Thoracic aorta (tissue), 2 donors: ENCODE results near the gene EIF2B4. TPM values are rescaled to one million over a fixed set of nuclear protein-coding genes. Genes with fewer than 3 reads are reported as not detected.
A peak's percentile ranks its signal among the peaks of the same experiment; 100 is the strongest.

ENCODE experiments used
- ATAC-seq: fragments of 150-250 bp; one replicate; pipeline ENCODE4 v1.8.0; 2017; ENCODE audit warnings: low read depth; ENCODE audit not compliant: insufficient number of reproducible peaks, low FRiP score
- DNase-seq: peaks from one replicate; pipeline ENCODE4 v3.0.0-alpha.2; 2020; ENCODE audit warnings: low spot score
- H3K27ac ChIP-seq, 2 donors: fragments of 200-600 bp; sonication (generic); 1 replicate in 1 of 2; 2 replicates in 1 of 2; pipeline ENCODE4 v1.5.1; 2016; ENCODE audit warnings: mild to moderate bottlenecking in 2 of 2, moderate library complexity in 2 of 2
- H3K27me3 ChIP-seq: fragments of 200-600 bp; sonication (generic); replicated peaks from 2 replicates; pipeline ENCODE4 v1.6.0; 2016; ENCODE audit warnings: mild to moderate bottlenecking; ENCODE audit not compliant: insufficient read depth
- H3K36me3 ChIP-seq: fragments of 200-600 bp; sonication (generic); one replicate; pipeline ENCODE4 v1.5.1; 2016
- H3K4me1 ChIP-seq, 2 donors: fragments of 200-600 bp; sonication (generic); 1 replicate in 1 of 2; 2 replicates in 1 of 2; pipeline versions ENCODE4 v1.5.1 to v1.6.0; 2016; ENCODE audit warnings: low read depth in 2 of 2, mild to moderate bottlenecking in 1 of 2; ENCODE audit not compliant: control insufficient read depth in 1 of 2
- H3K4me3 ChIP-seq: fragments of 200-600 bp; sonication (generic); 2 replicates; pipeline ENCODE4 v1.5.1; 2016; ENCODE audit warnings: mild to moderate bottlenecking
- H3K9me3 ChIP-seq: fragments of 200-600 bp; sonication (generic); 2 replicates; pipeline ENCODE4 v1.5.1; 2016
- total RNA-seq, 2 donors: library from RNA; depleted of rRNA; stranded (reverse); fragments of >200 nt; gene quantifications; one replicate each; pipeline versions ENCODE4 v1.1.0 to v1.2.3, GENCODE V29; 2016
- TF ChIP-seq, protein P1 (sequence below): fragments of 200-600 bp; sonication (generic); IDR thresholded peaks from one replicate; pipeline ENCODE4 v1.5.1; 2019; ENCODE audit warnings: antibody characterized with exemption

Gene EIF2B4
- total RNA-seq, 2 donors from 2014 or later, result 31.5 to 55.4 TPM

DNA sequence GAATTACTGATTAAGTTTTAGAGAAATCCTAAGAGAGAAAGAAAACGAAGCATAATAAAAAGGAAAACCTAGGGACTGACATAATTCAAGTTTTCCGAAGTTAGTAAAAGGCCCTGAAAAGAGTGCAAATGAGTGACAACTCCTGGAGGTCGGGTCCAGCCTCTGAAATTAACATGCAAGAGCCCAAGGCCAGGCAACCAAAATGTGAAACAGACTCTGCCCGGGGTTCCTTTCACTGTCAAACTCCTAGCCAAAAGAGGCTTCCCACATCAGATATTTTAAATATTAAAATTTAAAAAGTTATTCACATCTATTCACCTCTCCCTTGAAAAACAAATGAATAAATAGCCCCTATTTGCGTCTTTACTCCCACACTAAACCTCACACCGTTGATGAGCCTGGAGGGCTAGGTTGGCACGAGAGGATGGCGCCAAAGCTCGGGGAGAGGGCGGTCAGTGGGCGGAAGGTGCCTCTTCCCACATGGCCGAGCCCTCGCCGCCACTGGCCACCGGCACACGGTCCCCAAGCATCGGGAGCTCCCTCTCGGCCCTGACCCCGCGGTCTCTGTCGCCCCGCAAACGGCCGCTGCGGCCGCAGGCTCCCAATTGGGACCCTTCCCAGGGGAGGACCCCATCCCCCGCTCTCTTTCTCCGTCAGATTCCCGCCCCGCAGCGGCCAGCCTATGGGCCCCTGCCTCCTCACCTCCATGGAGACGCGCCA is 38.6 kb upstream of the EIF2B4 start:
- DNase-seq, result no peak
- no peak for ATAC-seq
- peak overlapping the region; percentile 85 for H3K4me3 ChIP-seq
- TF ChIP-seq, protein P1, sequence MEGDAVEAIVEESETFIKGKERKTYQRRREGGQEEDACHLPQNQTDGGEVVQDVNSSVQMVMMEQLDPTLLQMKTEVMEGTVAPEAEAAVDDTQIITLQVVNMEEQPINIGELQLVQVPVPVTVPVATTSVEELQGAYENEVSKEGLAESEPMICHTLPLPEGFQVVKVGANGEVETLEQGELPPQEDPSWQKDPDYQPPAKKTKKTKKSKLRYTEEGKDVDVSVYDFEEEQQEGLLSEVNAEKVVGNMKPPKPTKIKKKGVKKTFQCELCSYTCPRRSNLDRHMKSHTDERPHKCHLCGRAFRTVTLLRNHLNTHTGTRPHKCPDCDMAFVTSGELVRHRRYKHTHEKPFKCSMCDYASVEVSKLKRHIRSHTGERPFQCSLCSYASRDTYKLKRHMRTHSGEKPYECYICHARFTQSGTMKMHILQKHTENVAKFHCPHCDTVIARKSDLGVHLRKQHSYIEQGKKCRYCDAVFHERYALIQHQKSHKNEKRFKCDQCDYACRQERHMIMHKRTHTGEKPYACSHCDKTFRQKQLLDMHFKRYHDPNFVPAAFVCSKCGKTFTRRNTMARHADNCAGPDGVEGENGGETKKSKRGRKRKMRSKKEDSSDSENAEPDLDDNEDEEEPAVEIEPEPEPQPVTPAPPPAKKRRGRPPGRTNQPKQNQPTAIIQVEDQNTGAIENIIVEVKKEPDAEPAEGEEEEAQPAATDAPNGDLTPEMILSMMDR, result no peak
- peaks cover 5% of the 10 kb centered on the region for H3K36me3 ChIP-seq
- no peaks in the 10 kb centered on the region for H3K9me3 ChIP-seq
- H3K27me3 ChIP-seq, result no peaks in the 10 kb centered on the region
- peak overlapping the region; percentile 78 to 85 for H3K27ac ChIP-seq
- peaks cover 13 to 18% of the 10 kb centered on the region in 2 donors for H3K4me1 ChIP-seq

DNA sequence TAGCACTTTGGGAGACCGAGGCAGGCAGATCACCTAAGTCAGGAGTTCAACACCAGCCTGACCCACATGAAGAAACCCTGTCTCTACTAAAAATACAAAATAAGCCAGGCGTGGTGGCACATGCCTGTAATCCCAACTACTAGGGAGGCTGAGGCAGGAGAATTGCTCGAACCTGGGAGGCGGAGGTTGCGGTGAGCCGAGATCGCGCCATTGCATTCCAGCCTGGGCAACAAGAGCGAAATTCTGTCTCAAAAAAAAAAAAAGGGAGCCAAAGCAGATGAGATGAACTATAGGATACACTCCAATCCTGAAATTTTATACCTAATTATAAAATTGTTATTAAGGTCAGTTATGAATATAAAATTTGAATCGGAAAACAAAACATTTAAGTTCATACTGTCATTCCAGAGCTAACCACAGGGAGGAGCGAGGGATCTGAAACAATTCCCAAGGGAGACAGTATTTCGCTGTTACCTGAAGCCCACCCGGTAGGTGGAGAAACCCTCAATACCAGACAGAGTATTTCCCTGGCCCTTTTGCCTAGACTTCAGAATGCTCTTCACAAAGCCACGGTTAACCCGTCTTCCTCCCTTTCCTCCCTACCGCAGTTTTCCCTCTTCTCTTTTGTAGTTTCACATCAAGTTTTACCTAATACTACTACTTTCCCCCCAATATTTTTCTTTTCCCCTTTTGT is 37.8 kb upstream of the EIF2B4 start:
- H3K27ac ChIP-seq, result no peak overlapping the region
- H3K27me3 ChIP-seq, result no peaks in the 10 kb centered on the region
- peak overlapping the region; percentile 85 for H3K4me3 ChIP-seq
- DNase-seq (no peak), ATAC-seq (no peak)
- peaks cover 5% of the 10 kb centered on the region for H3K36me3 ChIP-seq
- TF ChIP-seq, protein P1, result peak; percentile 52
- H3K4me1 ChIP-seq, result peaks cover 13 to 18% of the 10 kb centered on the region in 2 donors
- H3K9me3 ChIP-seq, result no peaks in the 10 kb centered on the region

DNA sequence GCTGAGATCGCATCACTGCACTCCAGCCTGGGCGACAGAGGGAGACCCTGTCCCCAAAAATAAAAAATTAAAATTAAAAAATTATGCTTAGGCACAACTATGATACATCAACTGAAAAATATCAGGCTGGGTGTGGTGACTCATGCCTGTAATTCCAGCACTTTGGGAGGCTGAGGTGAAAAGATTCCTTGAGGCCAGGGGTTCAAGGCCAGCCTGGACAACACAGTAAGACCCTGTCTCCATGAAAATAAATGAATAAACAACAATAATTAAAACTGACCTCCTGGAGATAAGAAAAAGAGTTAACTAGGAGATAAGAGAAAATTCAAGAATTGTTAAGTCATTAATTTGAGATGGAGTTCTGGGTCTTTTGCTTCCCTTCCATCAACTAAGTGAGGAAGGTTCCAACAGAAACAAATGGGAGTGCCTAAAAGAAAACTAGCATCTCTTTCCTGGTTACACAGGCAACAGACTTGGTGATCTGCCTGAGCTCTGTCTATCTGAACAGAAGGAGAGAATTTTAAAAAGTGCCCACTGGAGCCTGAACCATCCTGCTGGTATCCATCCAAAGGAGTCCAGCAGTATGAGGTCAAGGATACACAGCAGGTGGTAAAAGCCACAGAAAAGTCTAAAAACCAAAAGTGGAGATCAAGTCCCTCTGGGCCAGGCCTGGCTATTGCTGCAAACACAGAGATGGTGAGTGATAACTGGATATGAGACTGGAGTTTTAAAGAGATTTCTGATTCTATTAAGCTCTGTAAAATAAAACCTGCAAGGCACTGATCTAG is 30.4 kb upstream of the EIF2B4 start:
- TF ChIP-seq, protein P1, result no peak
- H3K27me3 ChIP-seq, result no peaks in the 10 kb centered on the region
- H3K4me1 ChIP-seq, result no peaks in the 10 kb centered on the region
- H3K27ac ChIP-seq, result no peak overlapping the region
- DNase-seq (no peak), ATAC-seq (no peak)
- no peak overlapping the region for H3K4me3 ChIP-seq
- no peaks in the 10 kb centered on the region for H3K9me3 ChIP-seq
- no peaks in the 10 kb centered on the region for H3K36me3 ChIP-seq

DNA sequence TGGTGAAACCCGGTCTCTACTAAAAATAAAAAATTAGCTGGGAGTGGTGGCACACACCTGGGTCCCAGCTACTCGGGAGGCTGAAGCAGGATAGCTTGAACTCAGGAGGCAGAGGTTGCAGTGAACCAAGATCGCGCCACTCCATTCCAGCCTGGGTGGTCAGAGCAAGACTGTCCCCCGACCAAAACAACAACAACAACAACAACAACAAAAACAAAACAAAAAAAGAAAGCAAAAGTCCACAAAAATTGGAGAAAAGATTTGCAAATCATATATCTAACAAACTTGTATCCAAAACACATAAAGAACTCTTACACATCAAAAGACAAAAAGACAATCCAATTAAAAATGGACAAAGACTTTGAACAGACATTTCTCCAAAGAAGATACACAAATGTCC is 28.8 kb upstream of the EIF2B4 start:
- Histone ChIP-seq H3K9me3 (no peaks in the 10 kb centered on the region), H3K27me3 (no peaks in the 10 kb centered on the region), H3K27ac (no peak overlapping the region), H3K4me1 (no peaks in the 10 kb centered on the region), H3K4me3 (no peak overlapping the region), H3K36me3 (no peaks in the 10 kb centered on the region)
- TF ChIP-seq, protein P1, result no peak
- DNase-seq (no peak), ATAC-seq (no peak)

DNA sequence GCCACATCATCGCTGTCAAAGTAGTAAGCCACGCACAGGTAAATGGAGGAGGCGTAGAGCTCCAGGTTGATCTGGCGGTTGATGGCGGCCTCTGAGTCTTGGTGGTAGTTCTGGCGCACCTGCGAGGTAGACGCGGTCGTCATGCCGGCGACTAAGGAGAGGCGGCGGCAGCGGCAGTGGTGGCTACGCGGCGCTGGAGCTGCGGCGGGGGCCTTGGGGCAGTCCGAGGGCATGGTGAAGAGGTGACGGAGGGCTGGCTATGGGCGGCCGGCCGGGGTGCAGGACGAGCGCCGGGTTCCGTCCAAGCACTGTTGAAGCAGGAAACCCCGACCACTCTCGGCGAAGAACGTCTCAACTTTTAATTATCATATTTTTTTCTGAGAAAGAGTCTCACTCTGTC is 23.1 kb upstream of the EIF2B4 start:
- Histone ChIP-seq H3K27me3 (no peaks in the 10 kb centered on the region), H3K27ac (no peak overlapping the region), H3K4me1 (no peaks in the 10 kb centered on the region), H3K36me3 (no peaks in the 10 kb centered on the region), H3K9me3 (no peaks in the 10 kb centered on the region), H3K4me3 (no peak overlapping the region)
- ATAC-seq (no peak), DNase-seq (no peak)
- TF ChIP-seq, protein P1, result no peak
